ENCODE measurements around the gene PGBD2. TPM values are rescaled to one million over a fixed set of nuclear protein-coding genes. Genes with fewer than 3 reads are reported as not detected.

Gene PGBD2
- total RNA-seq, 3 donors from 2014 or later: 2.9 to 16.8 (median 11.1) TPM

DNA sequence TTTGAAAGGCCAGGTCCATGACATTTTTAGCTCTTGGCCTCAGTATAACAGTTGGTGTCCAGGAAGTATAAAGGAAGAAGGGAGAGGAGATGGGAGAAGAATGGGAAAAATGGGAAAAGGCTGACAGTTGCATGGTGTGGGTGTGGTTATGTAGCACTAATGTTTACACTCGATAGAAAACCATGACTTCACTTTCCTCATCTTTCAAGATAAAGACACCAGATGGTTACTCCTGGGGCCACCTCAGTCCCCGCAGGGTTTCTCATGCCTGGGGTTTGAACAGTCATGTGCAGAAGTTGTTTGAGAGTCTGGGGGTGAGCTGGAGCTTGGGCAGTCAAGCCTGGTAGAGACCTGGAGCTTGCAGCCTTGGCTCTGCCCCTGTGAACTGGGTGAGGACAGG lies 7.9 kb downstream of the PGBD2 start:
- intact Hi-C loops (cut with DNase I; ENCODE audit: low total_unique reads): no loop called here
- Histone ChIP-seq H3K27me3 (no peaks in the 10 kb centered on the region), H3K4me1 (no peaks in the 10 kb centered on the region), H3K4me3 (no peak overlapping the region), H3K27ac (no peak overlapping the region), H3K36me3 (peaks cover 6% of the 10 kb centered on the region), H3K9me3 (no peaks in the 10 kb centered on the region)
- DNase-seq (ENCODE audit: low spot score in 2 of 2): no peak
- no peak for TF ChIP-seq POLR2A (IDR thresholded peaks at IDR 0.05)
- TF ChIP-seq, protein P1, sequence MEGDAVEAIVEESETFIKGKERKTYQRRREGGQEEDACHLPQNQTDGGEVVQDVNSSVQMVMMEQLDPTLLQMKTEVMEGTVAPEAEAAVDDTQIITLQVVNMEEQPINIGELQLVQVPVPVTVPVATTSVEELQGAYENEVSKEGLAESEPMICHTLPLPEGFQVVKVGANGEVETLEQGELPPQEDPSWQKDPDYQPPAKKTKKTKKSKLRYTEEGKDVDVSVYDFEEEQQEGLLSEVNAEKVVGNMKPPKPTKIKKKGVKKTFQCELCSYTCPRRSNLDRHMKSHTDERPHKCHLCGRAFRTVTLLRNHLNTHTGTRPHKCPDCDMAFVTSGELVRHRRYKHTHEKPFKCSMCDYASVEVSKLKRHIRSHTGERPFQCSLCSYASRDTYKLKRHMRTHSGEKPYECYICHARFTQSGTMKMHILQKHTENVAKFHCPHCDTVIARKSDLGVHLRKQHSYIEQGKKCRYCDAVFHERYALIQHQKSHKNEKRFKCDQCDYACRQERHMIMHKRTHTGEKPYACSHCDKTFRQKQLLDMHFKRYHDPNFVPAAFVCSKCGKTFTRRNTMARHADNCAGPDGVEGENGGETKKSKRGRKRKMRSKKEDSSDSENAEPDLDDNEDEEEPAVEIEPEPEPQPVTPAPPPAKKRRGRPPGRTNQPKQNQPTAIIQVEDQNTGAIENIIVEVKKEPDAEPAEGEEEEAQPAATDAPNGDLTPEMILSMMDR (IDR thresholded peaks at IDR 0.05): no peak
- no peak for TF ChIP-seq POLR2AphosphoS5 (IDR thresholded peaks at IDR 0.05)

DNA sequence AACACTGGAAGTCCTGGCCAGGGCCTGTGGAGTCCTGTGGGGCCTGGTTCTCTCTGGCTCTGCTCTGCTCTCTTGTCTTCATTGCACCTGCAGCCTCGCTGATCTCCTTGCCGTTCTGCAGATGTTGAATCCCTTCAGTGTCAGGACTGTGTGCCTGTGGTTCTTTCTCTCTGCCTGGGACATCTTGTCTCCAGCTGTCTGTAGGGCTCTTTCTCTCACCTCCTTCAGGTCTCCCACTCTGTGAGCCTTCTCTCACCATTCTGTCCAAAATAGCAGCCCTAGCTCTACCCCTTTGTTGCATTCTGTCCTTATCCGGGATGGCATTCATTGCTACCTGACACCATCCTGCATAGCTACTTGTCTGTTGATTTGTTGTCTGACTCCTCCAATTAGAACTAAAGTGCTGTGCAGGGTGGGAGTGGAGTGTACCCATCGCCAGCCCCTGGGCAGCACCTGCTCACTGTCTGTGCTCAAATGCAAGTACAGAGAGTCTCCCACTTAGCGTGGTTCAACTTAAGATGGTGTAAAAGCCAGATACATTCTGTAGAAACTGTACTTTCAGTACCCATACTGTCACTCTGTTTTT lies 8.9 kb downstream of the PGBD2 start:
- DNase-seq (ENCODE audit: low spot score in 2 of 2): no peak
- H3K9me3 ChIP-seq: no peaks in the 10 kb centered on the region
- H3K27ac ChIP-seq: no peak overlapping the region
- H3K4me1 ChIP-seq: no peaks in the 10 kb centered on the region
- intact Hi-C loops (cut with DNase I; ENCODE audit: low total_unique reads): no loop called here
- TF ChIP-seq POLR2AphosphoS5 (IDR thresholded peaks at IDR 0.05) (no peak), POLR2A (IDR thresholded peaks at IDR 0.05) (no peak)
- TF ChIP-seq, protein P1 (IDR thresholded peaks at IDR 0.05): no peak
- H3K36me3 ChIP-seq: peaks cover 6% of the 10 kb centered on the region
- H3K4me3 ChIP-seq: no peak overlapping the region
- no peaks in the 10 kb centered on the region for H3K27me3 ChIP-seq

DNA sequence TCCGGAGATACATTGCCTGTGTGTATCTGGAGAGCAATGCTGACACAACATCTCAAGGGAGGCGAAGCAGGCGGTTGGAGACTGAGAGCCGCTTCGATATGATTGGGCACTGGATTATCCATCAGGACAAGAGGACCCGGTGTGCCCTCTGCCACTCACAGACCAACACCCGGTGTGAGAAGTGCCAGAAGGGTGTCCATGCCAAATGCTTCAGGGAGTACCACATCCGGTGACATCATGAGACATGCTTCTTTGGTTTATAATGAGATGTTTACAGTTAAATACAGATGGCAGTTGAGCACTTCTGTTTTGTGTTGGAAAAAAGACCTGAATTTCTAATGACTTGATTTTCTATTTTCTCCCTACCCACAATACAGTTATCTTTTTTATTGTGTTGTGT lies 12.1 kb downstream of the PGBD2 start:
- intact Hi-C loops (cut with DNase I; ENCODE audit: low total_unique reads): no loop called here
- H3K36me3 ChIP-seq: peaks cover 6% of the 10 kb centered on the region

DNA sequence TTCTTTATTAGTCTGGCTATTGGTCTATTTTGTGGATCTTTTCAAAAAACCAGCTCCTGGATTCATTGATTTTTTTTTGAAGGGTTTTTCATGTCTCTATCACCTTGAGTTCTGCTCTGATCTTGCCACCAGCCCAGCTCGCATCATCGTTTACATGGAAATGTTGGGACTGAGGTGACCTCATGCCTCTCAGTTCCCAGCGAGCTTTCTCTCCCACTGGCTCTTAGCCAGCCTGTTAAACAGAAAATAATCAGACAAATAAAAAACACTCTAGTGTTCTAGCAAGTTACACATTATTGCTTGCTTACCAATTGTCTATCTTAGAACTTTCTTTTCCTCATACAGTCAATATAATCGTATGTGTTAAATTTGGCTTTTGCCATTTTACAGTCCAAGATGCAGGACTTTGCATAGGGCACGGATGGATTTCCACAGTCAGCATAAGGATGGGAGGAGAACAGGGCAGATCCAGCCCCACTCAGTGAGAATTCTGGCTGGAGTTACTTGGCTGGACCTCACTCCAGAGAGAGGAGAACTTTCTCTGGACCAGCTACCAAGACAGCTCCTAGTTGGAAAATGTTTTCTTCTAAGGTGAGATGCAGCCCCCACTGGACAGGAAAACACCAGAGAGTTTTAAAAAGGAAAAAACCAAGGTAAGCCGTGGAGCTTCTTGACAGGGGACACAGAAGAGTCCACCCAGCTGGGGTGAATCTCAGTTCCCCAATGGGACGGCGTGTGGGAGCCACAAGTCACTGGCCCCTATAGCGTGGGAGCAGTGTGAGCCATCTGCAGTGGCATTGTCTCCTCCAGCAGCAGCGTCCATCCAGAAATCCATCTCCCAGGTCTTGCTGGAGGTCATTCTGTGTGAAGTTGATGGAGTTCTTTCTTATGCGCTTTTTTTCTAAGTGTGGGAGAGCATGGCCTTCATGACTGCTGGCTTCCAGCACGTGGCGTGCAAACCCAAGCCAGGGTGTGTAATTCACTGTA lies 17.6 kb downstream of the PGBD2 start:
- intact Hi-C loops (cut with DNase I; ENCODE audit: low total_unique reads): no loop called here
- DNase-seq (ENCODE audit: low spot score in 2 of 2): no peak
- H3K27ac ChIP-seq: no peak overlapping the region
- H3K9me3 ChIP-seq: no peaks in the 10 kb centered on the region
- no peak overlapping the region for H3K4me3 ChIP-seq
- no peaks in the 10 kb centered on the region for H3K4me1 ChIP-seq
- H3K27me3 ChIP-seq: no peaks in the 10 kb centered on the region
- H3K36me3 ChIP-seq: no peaks in the 10 kb centered on the region
- no peak for TF ChIP-seq POLR2AphosphoS5 (IDR thresholded peaks at IDR 0.05)
- TF ChIP-seq, protein P1 (IDR thresholded peaks at IDR 0.05): no peak
- no peak for TF ChIP-seq POLR2A (IDR thresholded peaks at IDR 0.05)

More for the DNA sequence above, 12.1 kb downstream of the PGBD2 start:
- Histone ChIP-seq H3K27ac (no peak overlapping the region), H3K4me1 (no peaks in the 10 kb centered on the region), H3K27me3 (no peaks in the 10 kb centered on the region), H3K9me3 (no peaks in the 10 kb centered on the region), H3K4me3 (no peak overlapping the region)
- TF ChIP-seq, protein P1 (IDR thresholded peaks at IDR 0.05): no peak
- TF ChIP-seq POLR2AphosphoS5 (IDR thresholded peaks at IDR 0.05) (no peak), POLR2A (IDR thresholded peaks at IDR 0.05) (no peak)
- no peak for DNase-seq (ENCODE audit: low spot score in 2 of 2)

Data from breast epithelium (tissue), 4 donors.